T1000 (cell line): Measurements from ENCODE around the gene AFAP1L2.
"Not testable (repeated sequence)": the region's sequence is repeated elsewhere in the genome, so short reads cannot be mapped to it uniquely, and the experiment has no call there.

ENCODE experiments used
- DNase-seq: peaks from one replicate; lab custom pipeline; 2025; ENCODE audit warnings: mixed read lengths; lab: John Stamatoyannopoulos, UW

AFAP1L2 gene

GRCh38 chr10:114335614-114336013 is 68.7 kb downstream of the AFAP1L2 start:
- DNase-seq: no peak

GRCh38 chr10:114334301-114334700 is 70.0 kb downstream of the AFAP1L2 start:
- DNase-seq: no peak

GRCh38 chr10:114333441-114333840 is 70.9 kb downstream of the AFAP1L2 start:
- DNase-seq: not testable (repeated sequence)

GRCh38 chr10:114332301-114333192 is 71.8 kb downstream of the AFAP1L2 start:
- DNase-seq: no peak

- no peak for DNase-seq
These were observed 74.5 kb downstream of the AFAP1L2 start for GRCh38 chr10:114329634-114330365.

- no peak for DNase-seq
These were observed 75.4 kb downstream of the AFAP1L2 start for GRCh38 chr10:114328874-114329273.

GRCh38 chr10:114328441-114328812 is 75.9 kb downstream of the AFAP1L2 start:
- no peak for DNase-seq

GRCh38 chr10:114327537-114328440 is 76.5 kb downstream of the AFAP1L2 start:
- no peak for DNase-seq

- DNase-seq: no peak
These were observed 77.5 kb downstream of the AFAP1L2 start for GRCh38 chr10:114326795-114327194.

- DNase-seq: no peak
These were observed 81.3 kb downstream of the AFAP1L2 start for GRCh38 chr10:114323023-114323422.

- DNase-seq: no peak
These were observed 82.0 kb downstream of the AFAP1L2 start for GRCh38 chr10:114322344-114322743.

GRCh38 chr10:114320249-114321116 is 83.8 kb downstream of the AFAP1L2 start:
- DNase-seq: no peak

GRCh38 chr10:114319406-114320248 is 84.7 kb downstream of the AFAP1L2 start:
- no peak for DNase-seq

- no peak for DNase-seq
These were observed 87.6 kb downstream of the AFAP1L2 start for GRCh38 chr10:114316744-114317143.

- DNase-seq: no peak
These were observed 88.5 kb downstream of the AFAP1L2 start for GRCh38 chr10:114315566-114316420.

- DNase-seq: no peak
These were observed 90.4 kb downstream of the AFAP1L2 start for GRCh38 chr10:114313866-114314265.

- no peak for DNase-seq
These were observed 91.2 kb downstream of the AFAP1L2 start for GRCh38 chr10:114313139-114313538.

- DNase-seq: no peak
These were observed 92.6 kb downstream of the AFAP1L2 start for GRCh38 chr10:114311496-114312209.

- DNase-seq: no peak
These were observed 93.3 kb downstream of the AFAP1L2 start for GRCh38 chr10:114311023-114311422.
